IMR-90 (cell line): ENCODE data around the gene HVCN1. TPM values are rescaled to one million over a fixed set of nuclear protein-coding genes. Genes with fewer than 3 reads are reported as not detected.

Source experiments
- ATAC-seq: fragments of 200-7000 bp; cut with Tn5 transposase; 2 replicates; pipeline ENCODE4 v1.9.1; 2020; ENCODE audit warnings: low read depth, mild to moderate bottlenecking, moderate library complexity
- BruUV-seq: library from RNA; stranded (reverse); fragments of 400-500 nt; replicated peaks from 2 replicates; lab custom pipeline; 2021; lab: Mats Ljungman, UMichigan
- CTCF ChIA-PET: fragments of 300-600 bp; formaldehyde crosslinking; extraction: SDS; loops from one replicate; lab custom pipeline; 2021; ENCODE audit warnings: antibody characterized with exemption; lab: Yijun Ruan, JAX
- POLR2A ChIA-PET: fragments of 300-600 bp; sonication (Branson Sonifier 250); formaldehyde crosslinking; loops from one replicate; lab custom pipeline; 2022; ENCODE audit warnings: antibody characterized with exemption; ENCODE audit not compliant: unreplicated experiment; lab: Charles Lee
- DNase-seq: peaks from one replicate; pipeline ENCODE4 v3.0.0; 2013
- H2AFZ ChIP-seq: replicated peaks from 2 replicates; pipeline ENCODE3; 2013; ENCODE audit warnings: low read length, mild to moderate bottlenecking; ENCODE audit not compliant: poor library complexity
- H2AK5ac ChIP-seq: 2 replicates; pipeline ENCODE4 v1.6.1; 2013; ENCODE audit warnings: low read depth, low read length, inconsistent platforms
- H2AK9ac ChIP-seq: replicated peaks from 2 replicates; pipeline ENCODE3; 2013; ENCODE audit warnings: mild to moderate bottlenecking, low read depth, low read length, moderate library complexity; ENCODE audit not compliant: poor library complexity
- H2BK120ac ChIP-seq: 2 replicates; pipeline ENCODE4 v1.6.1; 2013; ENCODE audit warnings: low read depth, low read length, inconsistent platforms
- H2BK15ac ChIP-seq: 3 replicates; pipeline ENCODE4 v1.6.1; 2013; ENCODE audit warnings: low read depth, low read length, inconsistent platforms
- H2BK20ac ChIP-seq: 2 replicates; pipeline ENCODE4 v1.6.1; 2013; ENCODE audit warnings: low read depth, mild to moderate bottlenecking, inconsistent platforms, low read length, moderate library complexity
- H2BK5ac ChIP-seq: 2 replicates; pipeline ENCODE4 v1.6.1; 2013; ENCODE audit warnings: mild to moderate bottlenecking, low read depth, low read length, inconsistent platforms; ENCODE audit not compliant: poor library complexity, severe bottlenecking
- H3K14ac ChIP-seq: replicated peaks from 2 replicates; pipeline ENCODE4 v1.6.1; 2013; ENCODE audit warnings: low read depth, low read length, inconsistent platforms
- H3K18ac ChIP-seq: 2 replicates; pipeline ENCODE4 v1.6.1; 2013; ENCODE audit warnings: low read depth, low read length, control low read depth
- H3K23ac ChIP-seq: 2 replicates; pipeline ENCODE4 v1.6.1; 2013; ENCODE audit warnings: low read depth, low read length, inconsistent platforms
- H3K27ac ChIP-seq: 2 replicates; pipeline ENCODE4 v1.5.1; 2013; ENCODE audit warnings: mild to moderate bottlenecking, control low read depth, low read length; ENCODE audit not compliant: insufficient read depth
- H3K27me3 ChIP-seq: 2 replicates; pipeline ENCODE4 v1.6.1; 2013; ENCODE audit warnings: low read length; ENCODE audit not compliant: control insufficient read depth, insufficient read depth
- H3K36me3 ChIP-seq: 2 replicates; pipeline ENCODE4 v1.6.1; 2013; ENCODE audit warnings: low read length, mixed read lengths; ENCODE audit not compliant: control insufficient read depth, insufficient read depth
- H3K4ac ChIP-seq: 2 replicates; pipeline ENCODE4 v1.6.1; 2013; ENCODE audit warnings: low read depth, low read length, inconsistent platforms
- H3K4me1 ChIP-seq: 2 replicates; pipeline ENCODE4 v1.6.1; 2013; ENCODE audit warnings: low read length, mixed read lengths; ENCODE audit not compliant: control insufficient read depth, insufficient read depth
- H3K4me2 ChIP-seq: 2 replicates; pipeline ENCODE4 v1.6.1; 2013; ENCODE audit warnings: low read depth, mild to moderate bottlenecking, control low read depth, low read length, moderate library complexity
- H3K4me3 ChIP-seq: 2 replicates; pipeline ENCODE4 v1.5.1; 2013; ENCODE audit warnings: low read depth, mild to moderate bottlenecking, control low read depth, low read length, moderate library complexity; ENCODE audit not compliant: insufficient read depth
- H3K56ac ChIP-seq: 2 replicates; pipeline ENCODE4 v1.6.1; 2013; ENCODE audit warnings: low read length, inconsistent platforms; ENCODE audit not compliant: insufficient read depth; ENCODE audit errors: extremely low read depth
- H3K79me1 ChIP-seq, 2 experiments: 2 replicates each; pipeline ENCODE4 v1.6.1; 2013; ENCODE audit warnings: low read length in 2 of 2, inconsistent platforms in 1 of 2, low read depth in 1 of 2
- H3K9ac ChIP-seq: 2 replicates; pipeline ENCODE4 v1.6.1; 2013; ENCODE audit warnings: low read depth, low read length, control low read depth
- H3K9me1 ChIP-seq: 2 replicates; pipeline ENCODE4 v1.6.1; 2013; ENCODE audit warnings: low read length, inconsistent platforms; ENCODE audit not compliant: insufficient read depth
- H3K9me3 ChIP-seq: 2 replicates; pipeline ENCODE4 v1.6.1; 2013; ENCODE audit warnings: low read length; ENCODE audit not compliant: control insufficient read depth, insufficient read depth
- H4K20me1 ChIP-seq: 2 replicates; pipeline ENCODE4 v1.6.1; 2013; ENCODE audit warnings: low read length, inconsistent platforms; ENCODE audit not compliant: insufficient read depth
- H4K5ac ChIP-seq: 2 replicates; pipeline ENCODE4 v1.6.1; 2013; ENCODE audit warnings: mild to moderate bottlenecking, low read depth, low read length, control low read depth
- H4K8ac ChIP-seq, 2 experiments: 2 replicates each; pipeline ENCODE4 v1.6.1; 2013; ENCODE audit warnings: low read depth in 2 of 2, low read length in 2 of 2, control low read depth in 1 of 2, inconsistent platforms in 1 of 2
- H4K91ac ChIP-seq: 2 replicates; pipeline ENCODE4 v1.6.1; 2013; ENCODE audit warnings: low read depth, low read length, inconsistent platforms; ENCODE audit not compliant: insufficient read depth
- BHLHE40 ChIP-seq: fragments of 150-350 bp; IDR thresholded peaks from 2 replicates; pipeline ENCODE4 v1.6.1; 2016; ENCODE audit warnings: mild to moderate bottlenecking, low read depth, low read length
- CEBPB ChIP-seq: IDR thresholded peaks from 2 replicates; pipeline ENCODE4 v1.6.1; 2012; ENCODE audit warnings: low read depth, low read length, improper control_type of control experiment
- CHD1 ChIP-seq: IDR thresholded peaks from 2 replicates; pipeline ENCODE4 v1.6.1; 2012; ENCODE audit warnings: low read depth, low read length, improper control_type of control experiment
- FOS ChIP-seq: fragments of 150-350 bp; IDR thresholded peaks from 2 replicates; pipeline ENCODE4 v1.6.1; 2016; ENCODE audit warnings: low read depth, low read length
- MAFK ChIP-seq: IDR thresholded peaks from 2 replicates; pipeline ENCODE4 v1.6.1; 2012; ENCODE audit warnings: low read depth, low read length, improper control_type of control experiment
- MAZ ChIP-seq: IDR thresholded peaks from 2 replicates; pipeline ENCODE4 v1.6.1; 2012; ENCODE audit warnings: low read depth, mild to moderate bottlenecking, low read length, improper control_type of control experiment, moderate library complexity, borderline replicate concordance
- MXI1 ChIP-seq: IDR thresholded peaks from 2 replicates; pipeline ENCODE4 v1.6.1; 2012; ENCODE audit warnings: low read depth, mild to moderate bottlenecking, low read length, moderate library complexity, borderline replicate concordance
- NFE2L2 ChIP-seq: fragments of 150-350 bp; IDR thresholded peaks from 2 replicates; pipeline ENCODE4 v1.6.1; 2016; ENCODE audit warnings: low read depth, mild to moderate bottlenecking, low read length
- POLR2A ChIP-seq: IDR thresholded peaks from 2 replicates; pipeline ENCODE4 v1.6.1; 2012; ENCODE audit warnings: mild to moderate bottlenecking, low read depth, low read length
- RAD21 ChIP-seq: IDR thresholded peaks from 2 replicates; pipeline ENCODE4 v1.6.1; 2012; ENCODE audit warnings: low read length, improper control_type of control experiment
- RCOR1 ChIP-seq: IDR thresholded peaks from 2 replicates; pipeline ENCODE4 v1.6.1; 2012; ENCODE audit warnings: mild to moderate bottlenecking, low read length, improper control_type of control experiment; ENCODE audit not compliant: insufficient replicate concordance
- RFX5 ChIP-seq: IDR thresholded peaks from 2 replicates; pipeline ENCODE4 v1.8.0; 2012; ENCODE audit warnings: low read depth, mild to moderate bottlenecking, low read length, moderate library complexity
- SMC3 ChIP-seq: fragments of 150-350 bp; IDR thresholded peaks from 2 replicates; pipeline ENCODE4 v1.6.1; 2016; ENCODE audit warnings: low read depth, mild to moderate bottlenecking, antibody characterized with exemption, low read length, moderate library complexity
- USF2 ChIP-seq: fragments of 150-350 bp; IDR thresholded peaks from 2 replicates; pipeline ENCODE4 v1.6.1; 2017; ENCODE audit warnings: mild to moderate bottlenecking, antibody characterized with exemption, low read length, low read depth
- WGBS, 2 experiments: methylation state at CpG; one replicate each; pipeline versions ENCODE4 v1.1.5 to v1.1.7; 2013; ENCODE audit warnings: missing lambda C conversion rate in 2 of 2; ENCODE audit not compliant: insufficient read length in 1 of 2; ENCODE audit errors: extremely low coverage in 2 of 2; 5-methylcytosine and 5-hydroxymethylcytosine counted together
- dilution Hi-C: fragments of 300-500 bp; cut with HindIII; formaldehyde crosslinking; loops from one replicate; pipeline ENCODE4 v1.14.3; 2018; ENCODE audit warnings: low sequenced_read_pairs; ENCODE audit not compliant: unreplicated experiment
- in situ Hi-C: fragments of 300-500 bp; cut with MboI; formaldehyde crosslinking; loops from 3 replicates; pipeline ENCODE4 v1.14.3; 2019; ENCODE audit warnings: low sequenced_read_pairs, inconsistent platforms, mixed read lengths
- intact Hi-C: fragments of 100-400 bp; cut with micrococcal nuclease; formaldehyde crosslinking; loops from 2 replicates; pipeline ENCODE4 v1.10.0; 2022
- polyA plus RNA-seq, 3 experiments: library from polyadenylated mRNA; depleted of rRNA; stranded (reverse); fragments of >200 nt; gene quantifications; 2 replicates each; pipeline ENCODE4 v1.2.3, GENCODE V29; 2012; ENCODE audit warnings: low replicate concordance in 1 of 3
- total RNA-seq: library from RNA; depleted of rRNA; stranded (reverse); fragments of >200 nt; gene quantifications from 2 replicates; pipeline ENCODE4 v1.2.3, GENCODE V29; 2012
- TF ChIP-seq, protein P1 (sequence below): fragments of 150-350 bp; IDR thresholded peaks from 2 replicates; pipeline ENCODE4 v1.6.1; 2016; ENCODE audit warnings: low read depth, mild to moderate bottlenecking, low read length, moderate library complexity, borderline replicate concordance
- TF ChIP-seq, protein P2 (sequence below): conservative IDR thresholded peaks from 2 replicates; pipeline ENCODE4 v1.5.1; 2012; ENCODE audit warnings: mild to moderate bottlenecking, low read depth, low read length, improper control_type of control experiment

HVCN1 gene
- total and polyA plus RNA-seq, 2 of the 4 experiments (the other 2 are of a cell fraction) = 1.9 to 2.0 TPM

DNA sequence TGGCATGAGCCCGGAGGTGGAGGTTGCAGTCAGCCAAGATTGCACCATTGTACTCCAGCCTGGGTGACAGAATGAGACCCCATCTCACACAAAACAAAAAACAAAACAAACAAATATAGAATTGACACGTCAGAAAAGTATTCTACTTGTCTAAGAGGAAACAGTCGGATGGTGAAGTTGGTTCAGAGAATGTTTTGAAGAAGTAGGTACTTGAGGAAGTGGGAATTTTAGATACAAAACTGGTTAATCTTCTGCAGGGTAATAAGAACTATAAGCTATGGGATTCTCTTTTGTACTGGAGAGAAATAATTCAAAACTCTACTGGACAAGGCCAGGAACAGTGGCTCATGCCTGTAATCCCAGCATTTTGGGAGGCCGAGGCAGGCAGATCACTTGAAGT, 89.6 kb downstream of the HVCN1 start:
- DNase-seq = no peak
- Histone ChIP-seq H3K4me3 (no peak overlapping the region), H4K91ac (no peak overlapping the region), H2AK9ac (no peak overlapping the region), H3K9me3 (no peaks in the 10 kb centered on the region), H3K9me1 (no peaks in the 10 kb centered on the region), H3K36me3 (no peaks in the 10 kb centered on the region), H3K56ac (no peak overlapping the region), H3K4ac (no peak overlapping the region), H2BK15ac (no peak overlapping the region), H3K4me1 (no peaks in the 10 kb centered on the region), H3K79me1 (no peaks in the 10 kb centered on the region), H4K5ac (no peak overlapping the region), H4K20me1 (no peaks in the 10 kb centered on the region), H2BK5ac (no peak overlapping the region), H3K27me3 (no peaks in the 10 kb centered on the region), H3K14ac (no peak overlapping the region), H3K23ac (no peak overlapping the region), H2AFZ (no peak overlapping the region), H2BK20ac (no peak overlapping the region), H4K8ac (no peak overlapping the region), H3K4me2 (no peak overlapping the region), H3K18ac (no peak overlapping the region), H3K9ac (no peak overlapping the region), H2BK120ac (no peak overlapping the region), H3K27ac (no peak overlapping the region), H2AK5ac (no peak overlapping the region)
- in situ Hi-C loops (loop anchor here (5.0 kb wide), 1 partner anchor 87 kb away; no protein-coding TSS in a partner anchor), intact Hi-C loops (no loop called here), dilution Hi-C loops (no loop called here)
- POLR2A ChIA-PET = no interaction called here
- CTCF ChIA-PET = no interaction called here
- WGBS, 2 experiments = 100% methylated on average over 1 of the region's 4 CpGs; no CpG with 5 or more reads in 1 of the 2 experiments
- BruUV-seq = no TSS peak
- ATAC-seq = no peak
- TF ChIP-seq MAFK = no peak
- no peak for TF ChIP-seq MXI1
- TF ChIP-seq POLR2A = no peak
- no peak for TF ChIP-seq MAZ
- TF ChIP-seq, protein P1, sequence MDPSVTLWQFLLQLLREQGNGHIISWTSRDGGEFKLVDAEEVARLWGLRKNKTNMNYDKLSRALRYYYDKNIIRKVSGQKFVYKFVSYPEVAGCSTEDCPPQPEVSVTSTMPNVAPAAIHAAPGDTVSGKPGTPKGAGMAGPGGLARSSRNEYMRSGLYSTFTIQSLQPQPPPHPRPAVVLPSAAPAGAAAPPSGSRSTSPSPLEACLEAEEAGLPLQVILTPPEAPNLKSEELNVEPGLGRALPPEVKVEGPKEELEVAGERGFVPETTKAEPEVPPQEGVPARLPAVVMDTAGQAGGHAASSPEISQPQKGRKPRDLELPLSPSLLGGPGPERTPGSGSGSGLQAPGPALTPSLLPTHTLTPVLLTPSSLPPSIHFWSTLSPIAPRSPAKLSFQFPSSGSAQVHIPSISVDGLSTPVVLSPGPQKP = no peak
- no peak for TF ChIP-seq NFE2L2
- no peak for TF ChIP-seq RAD21
- no peak for TF ChIP-seq CHD1
- TF ChIP-seq BHLHE40 = no peak
- no peak for TF ChIP-seq FOS
- TF ChIP-seq RCOR1 = no peak
- no peak for TF ChIP-seq SMC3
- TF ChIP-seq, protein P2, sequence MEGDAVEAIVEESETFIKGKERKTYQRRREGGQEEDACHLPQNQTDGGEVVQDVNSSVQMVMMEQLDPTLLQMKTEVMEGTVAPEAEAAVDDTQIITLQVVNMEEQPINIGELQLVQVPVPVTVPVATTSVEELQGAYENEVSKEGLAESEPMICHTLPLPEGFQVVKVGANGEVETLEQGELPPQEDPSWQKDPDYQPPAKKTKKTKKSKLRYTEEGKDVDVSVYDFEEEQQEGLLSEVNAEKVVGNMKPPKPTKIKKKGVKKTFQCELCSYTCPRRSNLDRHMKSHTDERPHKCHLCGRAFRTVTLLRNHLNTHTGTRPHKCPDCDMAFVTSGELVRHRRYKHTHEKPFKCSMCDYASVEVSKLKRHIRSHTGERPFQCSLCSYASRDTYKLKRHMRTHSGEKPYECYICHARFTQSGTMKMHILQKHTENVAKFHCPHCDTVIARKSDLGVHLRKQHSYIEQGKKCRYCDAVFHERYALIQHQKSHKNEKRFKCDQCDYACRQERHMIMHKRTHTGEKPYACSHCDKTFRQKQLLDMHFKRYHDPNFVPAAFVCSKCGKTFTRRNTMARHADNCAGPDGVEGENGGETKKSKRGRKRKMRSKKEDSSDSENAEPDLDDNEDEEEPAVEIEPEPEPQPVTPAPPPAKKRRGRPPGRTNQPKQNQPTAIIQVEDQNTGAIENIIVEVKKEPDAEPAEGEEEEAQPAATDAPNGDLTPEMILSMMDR = no peak
- no peak for TF ChIP-seq USF2
- TF ChIP-seq CEBPB = no peak
- no peak for TF ChIP-seq RFX5
